Urinary bladder (tissue), 4 donors: ENCODE measurements around the gene RDH14. TPM values are rescaled to one million over a fixed set of nuclear protein-coding genes. Genes with fewer than 3 reads are reported as not detected.

ENCODE experiments used
- DNase-seq: peaks from one replicate; pipeline ENCODE4 v3.0.0-alpha.2; 2015; ENCODE audit errors: extremely low spot score
- H3K27ac ChIP-seq: one replicate; pipeline ENCODE4 v1.5.1; 2013; ENCODE audit warnings: low read depth, mild to moderate bottlenecking, moderate library complexity
- H3K36me3 ChIP-seq: one replicate; pipeline ENCODE4 v1.6.1; 2013; ENCODE audit warnings: mild to moderate bottlenecking, moderate library complexity; ENCODE audit not compliant: insufficient read depth
- H3K4me1 ChIP-seq: one replicate; pipeline ENCODE4 v1.6.1; 2013; ENCODE audit warnings: mild to moderate bottlenecking, moderate library complexity; ENCODE audit not compliant: insufficient read depth
- H3K4me3 ChIP-seq: one replicate; pipeline ENCODE4 v1.5.1; 2013; ENCODE audit warnings: low read depth, low read length
- WGBS: extraction: QIAGEN DNeasy Blood & Tissue Kit; methylation state at CpG from one replicate; pipeline ENCODE4 v1.1.7; 2013; 5-methylcytosine and 5-hydroxymethylcytosine counted together
- polyA plus RNA-seq: library from polyadenylated mRNA; stranded (reverse); fragments of 200-250 nt; gene quantifications from one replicate; pipeline ENCODE4 v1.2.3, GENCODE V29; 2013
- small RNA-seq: library from RNA; depleted of rRNA; stranded (forward); fragments of <200 nt; gene quantifications from one replicate; pipeline ENCODE3, GENCODE V24; 2014
- total RNA-seq: library from RNA; depleted of rRNA; stranded (reverse); fragments of >200 nt; gene quantifications from one replicate; pipeline ENCODE4 v1.2.3, GENCODE V29; 2014
- donor health status: healthy with polysubstance abuse.
- donor health status: healthy.

The RDH14 gene
- total and polyA plus RNA-seq, 2 donors: 33.0 to 47.5 TPM

- H3K36me3 ChIP-seq: no peaks in the 10 kb centered on the region
- WGBS: 71% methylated on average over 4 of the region's 4 CpGs
- H3K27ac ChIP-seq: no peak overlapping the region
- H3K4me1 ChIP-seq: no peaks in the 10 kb centered on the region
- no peak overlapping the region for H3K4me3 ChIP-seq
- no peak for DNase-seq
Observed at GRCh38 chr2:18505703-18506341, 54.6 kb downstream of the RDH14 start.

Small RNA genes lying within 50 kb of the gene (small RNA-seq; reads per million reads assigned to genes)
- gene RNU6-1215P: not detected

Other genes with a start within 250 kb of the RDH14 start
- not detected for gene NT5C1B, start 28.9 kb upstream of the RDH14 start, total RNA-seq
- 0.04 TPM for gene NT5C1B, start 28.9 kb upstream of the RDH14 start, polyA plus RNA-seq